Osteoblast (primary cell): ENCODE measurements around the gene MYO18B. TPM values are rescaled to one million over a fixed set of nuclear protein-coding genes. Genes with fewer than 3 reads are reported as not detected.

Experiments
- DNase-seq: peaks from one replicate; pipeline ENCODE4 v3.0.0; 2011; ENCODE audit warnings: low spot score, mixed read lengths; ENCODE audit not compliant: insufficient read length; ENCODE audit errors: missing footprints
- H2AFZ ChIP-seq: 2 replicates; pipeline ENCODE4 v1.6.0; 2011; ENCODE audit warnings: mild to moderate bottlenecking, low read length
- H3K27ac ChIP-seq: 2 replicates; pipeline ENCODE4 v1.5.1; 2011; ENCODE audit warnings: mild to moderate bottlenecking, low read depth, low read length, moderate library complexity
- H3K27me3 ChIP-seq: 2 replicates; pipeline ENCODE4 v1.6.0; 2012; ENCODE audit warnings: mild to moderate bottlenecking, control low read depth, inconsistent platforms, low read length, moderate library complexity; ENCODE audit not compliant: insufficient read depth
- H3K36me3 ChIP-seq: 2 replicates; pipeline ENCODE4 v1.5.1; 2011; ENCODE audit warnings: mild to moderate bottlenecking, low read length, control low read depth, moderate library complexity; ENCODE audit not compliant: insufficient read depth
- H3K4me1 ChIP-seq: 2 replicates; pipeline ENCODE4 v1.5.1; 2011; ENCODE audit warnings: mild to moderate bottlenecking, low read length, control low read depth, moderate library complexity; ENCODE audit not compliant: insufficient read depth
- H3K4me2 ChIP-seq: 2 replicates; pipeline ENCODE4 v1.6.0; 2011; ENCODE audit warnings: mild to moderate bottlenecking, low read length; ENCODE audit not compliant: insufficient read depth
- H3K4me3 ChIP-seq: fragments of 200-600 bp; sonication (generic); 3 replicates; pipeline ENCODE4 v1.5.1; 2012; ENCODE audit warnings: mild to moderate bottlenecking, low read length, inconsistent platforms; ENCODE audit not compliant: insufficient read depth
- H3K79me2 ChIP-seq: 2 replicates; pipeline ENCODE4 v1.6.0; 2012; ENCODE audit warnings: mild to moderate bottlenecking, low read length, control low read depth, inconsistent platforms; ENCODE audit not compliant: insufficient read depth
- H3K9me3 ChIP-seq: 2 replicates; pipeline ENCODE4 v1.5.1; 2011; ENCODE audit warnings: low read depth, low read length, control low read depth
- H4K20me1 ChIP-seq: 2 replicates; pipeline ENCODE4 v1.6.0; 2012; ENCODE audit warnings: mild to moderate bottlenecking, low read length, control low read depth; ENCODE audit not compliant: insufficient read depth
- CTCF ChIP-seq: IDR thresholded peaks from 2 replicates; pipeline ENCODE4 v1.5.1; 2011; ENCODE audit warnings: mild to moderate bottlenecking, low read depth, low read length, moderate library complexity; ENCODE audit errors: extremely low read depth
- total RNA-seq: library from RNA; depleted of rRNA; stranded (reverse); fragments of >200 nt; gene quantifications from 2 replicates; pipeline ENCODE4 v1.2.3, GENCODE V29; 2012

Gene MYO18B
- total RNA-seq, 1 donor, result under 0.01 TPM

- H4K20me1 ChIP-seq, result no peaks in the 10 kb centered on the region
- no peak for DNase-seq
- H3K27ac ChIP-seq, result no peak overlapping the region
- no peaks in the 10 kb centered on the region for H3K9me3 ChIP-seq
- H3K4me1 ChIP-seq, result no peaks in the 10 kb centered on the region
- H2AFZ ChIP-seq, result no peak overlapping the region
- no peak overlapping the region for H3K4me2 ChIP-seq
- H3K27me3 ChIP-seq, result no peaks in the 10 kb centered on the region
- no peak overlapping the region for H3K4me3 ChIP-seq
- no peak for TF ChIP-seq CTCF
- no peaks in the 10 kb centered on the region for H3K79me2 ChIP-seq
- no peaks in the 10 kb centered on the region for H3K36me3 ChIP-seq
Observed at GRCh38 chr22:25955323-25955722, 213.3 kb downstream of the MYO18B start.

GRCh38 chr22:25956801-25957200, 214.8 kb downstream of the MYO18B start:
- no peak for TF ChIP-seq CTCF
- no peak overlapping the region for H2AFZ ChIP-seq
- no peaks in the 10 kb centered on the region for H4K20me1 ChIP-seq
- no peaks in the 10 kb centered on the region for H3K4me1 ChIP-seq
- no peaks in the 10 kb centered on the region for H3K36me3 ChIP-seq
- H3K79me2 ChIP-seq, result no peaks in the 10 kb centered on the region
- H3K27me3 ChIP-seq, result no peaks in the 10 kb centered on the region
- H3K9me3 ChIP-seq, result no peaks in the 10 kb centered on the region
- no peak for DNase-seq
- H3K27ac ChIP-seq, result no peak overlapping the region
- H3K4me3 ChIP-seq, result no peak overlapping the region
- no peak overlapping the region for H3K4me2 ChIP-seq

- Histone ChIP-seq H2AFZ (no peak overlapping the region), H3K4me1 (no peaks in the 10 kb centered on the region), H3K4me3 (no peak overlapping the region), H3K4me2 (no peak overlapping the region), H3K9me3 (no peaks in the 10 kb centered on the region), H3K27ac (no peak overlapping the region), H3K79me2 (no peaks in the 10 kb centered on the region), H4K20me1 (no peaks in the 10 kb centered on the region), H3K36me3 (no peaks in the 10 kb centered on the region), H3K27me3 (no peaks in the 10 kb centered on the region)
- TF ChIP-seq CTCF, result no peak
- no peak for DNase-seq
Observed at GRCh38 chr22:25959818-25960774, 218.1 kb downstream of the MYO18B start.

- Histone ChIP-seq H4K20me1 (no peaks in the 10 kb centered on the region), H3K4me1 (no peaks in the 10 kb centered on the region), H3K27ac (no peak overlapping the region), H3K36me3 (no peaks in the 10 kb centered on the region), H3K79me2 (no peaks in the 10 kb centered on the region), H3K4me2 (no peak overlapping the region), H2AFZ (no peak overlapping the region), H3K4me3 (no peak overlapping the region), H3K9me3 (no peaks in the 10 kb centered on the region), H3K27me3 (no peaks in the 10 kb centered on the region)
- no peak for TF ChIP-seq CTCF
- no peak for DNase-seq
Observed at GRCh38 chr22:25961699-25962098, 219.7 kb downstream of the MYO18B start.
